Skin of body (tissue), 3 donors: ENCODE data around the gene POLA1. TPM values are rescaled to one million over a fixed set of nuclear protein-coding genes. Genes with fewer than 3 reads are reported as not detected.

Experiments
- DNase-seq: peaks from one replicate; lab custom pipeline; 2025; lab: John Stamatoyannopoulos, UW
- small RNA-seq: library from RNA; depleted of rRNA; stranded (forward); fragments of <200 nt; gene quantifications from one replicate; pipeline ENCODE3, GENCODE V24; 2014; ENCODE audit warnings: low replicate concordance
- total RNA-seq: library from RNA; depleted of rRNA; stranded (reverse); fragments of >200 nt; gene quantifications from one replicate; pipeline ENCODE4 v1.2.3, GENCODE V29; 2014

The POLA1 gene
- total RNA-seq, 1 donor from 2014 or later: 24.1 TPM

GRCh38 chrX:25022499-25023325 lies 329.0 kb downstream of the POLA1 start:
- DNase-seq: no peak

- DNase-seq: no peak
These were observed 330.2 kb downstream of the POLA1 start for GRCh38 chrX:25023908-25024307.

GRCh38 chrX:25025615-25026014 lies 331.9 kb downstream of the POLA1 start:
- DNase-seq: no peak

GRCh38 chrX:25026576-25026975 lies 332.9 kb downstream of the POLA1 start:
- DNase-seq: no peak

- DNase-seq: no peak
These were observed 335.0 kb downstream of the POLA1 start for GRCh38 chrX:25028726-25029125.

GRCh38 chrX:25029288-25029825 lies 335.6 kb downstream of the POLA1 start:
- no peak for DNase-seq

- DNase-seq: no peak
These were observed 341.2 kb downstream of the POLA1 start for GRCh38 chrX:25034889-25035288.

GRCh38 chrX:25039036-25039435 lies 345.3 kb downstream of the POLA1 start:
- DNase-seq: no peak

- DNase-seq: no peak
These were observed 349.5 kb downstream of the POLA1 start for GRCh38 chrX:25043192-25043591.

Small RNA genes lying within 50 kb of the gene (small RNA-seq; reads per million reads assigned to genes)
- 0.92 reads per million, percentile 77 among the genes with 10 or more reads in this experiment for gene SCARNA23

Other genes with a start within 250 kb of the POLA1 start
- 12.6 TPM for gene PDK3, start 228.6 kb upstream of the POLA1 start, total RNA-seq
- gene PCYT1B, start 46.6 kb upstream of the POLA1 start, total RNA-seq: 0.49 TPM